Stimulated activated CD4-positive, alpha-beta T cell treated with anti-CD3 and anti-CD28 coated beads, Interleukin-12 subunit alpha, Interleukin-12 subunit beta, amount 100 ng/mL, for 24 hours (primary cell): Measurements from ENCODE around the gene TMEM202.
"Not testable (repeated sequence)": the region's sequence is repeated elsewhere in the genome, so short reads cannot be mapped to it uniquely, and the experiment has no call there.

ENCODE experiments used
- DNase-seq, 2 experiments: peaks; one replicate each; pipeline ENCODE4 v3.0.0-alpha.2; 2020; ENCODE audit warnings: low read depth in 2 of 2

The TMEM202 gene

GRCh38 chr15:72402726-72403125 lies 4.6 kb downstream of the TMEM202 start:
- DNase-seq: no peak

- no peak for DNase-seq
These were observed 6.3 kb downstream of the TMEM202 start for GRCh38 chr15:72404356-72404755.

- DNase-seq: no peak
These were observed 6.7 kb downstream of the TMEM202 start for GRCh38 chr15:72404841-72405240.

GRCh38 chr15:72406936-72407335 lies 8.8 kb downstream of the TMEM202 start:
- DNase-seq: no peak

GRCh38 chr15:72411111-72411510 lies 13.0 kb downstream of the TMEM202 start:
- no peak for DNase-seq

GRCh38 chr15:72411544-72411943 lies 13.4 kb downstream of the TMEM202 start:
- DNase-seq: no peak

GRCh38 chr15:72413337-72413736 lies 15.2 kb downstream of the TMEM202 start:
- not testable (repeated sequence) for DNase-seq

GRCh38 chr15:72415304-72415703 lies 17.2 kb downstream of the TMEM202 start:
- no peak for DNase-seq

- not testable (repeated sequence) for DNase-seq
These were observed 21.7 kb downstream of the TMEM202 start for GRCh38 chr15:72419768-72420167.

GRCh38 chr15:72420576-72420975 lies 22.5 kb downstream of the TMEM202 start:
- DNase-seq: no peak

- no peak for DNase-seq
These were observed 23.4 kb downstream of the TMEM202 start for GRCh38 chr15:72421484-72421883.

- DNase-seq: no peak
These were observed 25.2 kb downstream of the TMEM202 start for GRCh38 chr15:72423256-72423655.

GRCh38 chr15:72426753-72427152 lies 28.6 kb downstream of the TMEM202 start:
- no peak for DNase-seq

- no peak for DNase-seq
These were observed 39.7 kb downstream of the TMEM202 start for GRCh38 chr15:72437650-72438316.

- DNase-seq: not testable (repeated sequence)
These were observed 44.7 kb downstream of the TMEM202 start for GRCh38 chr15:72442848-72443247.

GRCh38 chr15:72445426-72445825 lies 47.3 kb downstream of the TMEM202 start:
- DNase-seq: no peak

- no peak for DNase-seq
These were observed 52.7 kb downstream of the TMEM202 start for GRCh38 chr15:72450805-72451204.

- no peak for DNase-seq
These were observed 53.1 kb downstream of the TMEM202 start for GRCh38 chr15:72451224-72451623.

GRCh38 chr15:72456684-72457083 lies 58.6 kb downstream of the TMEM202 start:
- DNase-seq: no peak
